ENCODE data around the gene TSTD1. TPM values are rescaled to one million over a fixed set of nuclear protein-coding genes. Genes with fewer than 3 reads are reported as not detected.

The TSTD1 gene
- total and polyA plus RNA-seq, 2 experiments from 2014 or later: 94.9 to 244 TPM

DNA sequence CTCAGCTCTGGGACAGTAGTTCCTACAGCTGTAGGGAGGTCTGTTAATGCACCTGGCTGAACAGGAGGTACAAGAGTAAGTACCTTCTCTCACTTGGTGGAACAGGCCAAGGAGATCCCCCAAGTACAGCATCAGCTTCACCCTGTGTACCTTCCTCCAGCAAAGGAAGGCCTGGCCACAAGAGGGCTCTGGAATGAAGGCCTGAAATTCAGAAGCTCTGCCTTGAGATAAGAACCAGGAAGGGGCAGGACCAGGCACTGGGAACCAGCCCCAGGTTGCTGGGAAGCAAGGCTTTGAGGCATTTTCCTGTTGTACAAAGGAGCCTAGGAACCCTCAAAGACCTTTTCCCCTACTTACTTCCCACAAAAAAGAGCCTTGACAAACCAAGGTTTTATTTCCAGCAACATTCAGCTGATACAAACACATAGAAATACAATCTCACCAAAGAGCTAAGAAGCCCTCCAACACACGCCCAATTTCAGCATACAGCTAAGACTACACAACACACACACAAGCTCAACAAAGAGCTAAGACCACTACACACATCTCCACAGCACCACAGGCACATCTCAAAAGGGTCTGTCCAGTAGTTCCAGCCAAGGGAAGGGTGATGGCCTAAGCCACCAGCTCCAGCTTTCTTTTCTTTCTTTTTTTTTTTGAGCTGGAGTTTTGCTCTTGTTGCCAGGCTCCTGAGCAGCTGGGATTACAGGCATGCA is 41.3 kb downstream of the TSTD1 start:
- Histone ChIP-seq H3K4me1 (ENCODE audit: insufficient read depth) (peaks cover 7% of the 10 kb centered on the region; the same call in 1 of the 2 replicates), H3K4me3 (no peak overlapping the region), H3F3A (replicated peaks; ENCODE audit: low read depth) (peaks cover 34% of the 10 kb centered on the region), H4K20me1 (replicated peaks; ENCODE audit: insufficient read depth) (peaks cover 30% of the 10 kb centered on the region), H3K9me2 (ENCODE audit: insufficient read depth) (no peaks in the 10 kb centered on the region), H3K36me3 (ENCODE audit: insufficient read depth) (peaks cover 36% of the 10 kb centered on the region), H2AFZ (no peak overlapping the region), H3K27me3 (ENCODE audit: insufficient read depth) (no peaks in the 10 kb centered on the region), H3K4me2 (0 out of 2 replicates have a peak overlapping the region, but pooled peaks have one; percentile 48), H3K79me2 (replicated peaks; ENCODE audit: insufficient read depth) (peaks cover 13% of the 10 kb centered on the region), H3K27ac (ENCODE audit: low read depth) (peak overlapping the region; percentile 92)
- no peak overlapping the region for H3K4me3 Mint-ChIP-seq
- peaks cover 17% of the 10 kb centered on the region for H3K4me1 Mint-ChIP-seq
- peaks cover 66% of the 10 kb centered on the region for H3K36me3 Mint-ChIP-seq (ENCODE audit: low read depth)
- peaks cover 17% of the 10 kb centered on the region for H3K27me3 Mint-ChIP-seq (ENCODE audit: insufficient read depth, low read depth, poor library complexity)
- TF ChIP-seq, protein P1, sequence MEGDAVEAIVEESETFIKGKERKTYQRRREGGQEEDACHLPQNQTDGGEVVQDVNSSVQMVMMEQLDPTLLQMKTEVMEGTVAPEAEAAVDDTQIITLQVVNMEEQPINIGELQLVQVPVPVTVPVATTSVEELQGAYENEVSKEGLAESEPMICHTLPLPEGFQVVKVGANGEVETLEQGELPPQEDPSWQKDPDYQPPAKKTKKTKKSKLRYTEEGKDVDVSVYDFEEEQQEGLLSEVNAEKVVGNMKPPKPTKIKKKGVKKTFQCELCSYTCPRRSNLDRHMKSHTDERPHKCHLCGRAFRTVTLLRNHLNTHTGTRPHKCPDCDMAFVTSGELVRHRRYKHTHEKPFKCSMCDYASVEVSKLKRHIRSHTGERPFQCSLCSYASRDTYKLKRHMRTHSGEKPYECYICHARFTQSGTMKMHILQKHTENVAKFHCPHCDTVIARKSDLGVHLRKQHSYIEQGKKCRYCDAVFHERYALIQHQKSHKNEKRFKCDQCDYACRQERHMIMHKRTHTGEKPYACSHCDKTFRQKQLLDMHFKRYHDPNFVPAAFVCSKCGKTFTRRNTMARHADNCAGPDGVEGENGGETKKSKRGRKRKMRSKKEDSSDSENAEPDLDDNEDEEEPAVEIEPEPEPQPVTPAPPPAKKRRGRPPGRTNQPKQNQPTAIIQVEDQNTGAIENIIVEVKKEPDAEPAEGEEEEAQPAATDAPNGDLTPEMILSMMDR (conservative IDR thresholded peaks at IDR 0.05; ENCODE audit: low read depth in 2 of 2): peak; percentile 53 to 83
- TF ChIP-seq, protein P2, sequence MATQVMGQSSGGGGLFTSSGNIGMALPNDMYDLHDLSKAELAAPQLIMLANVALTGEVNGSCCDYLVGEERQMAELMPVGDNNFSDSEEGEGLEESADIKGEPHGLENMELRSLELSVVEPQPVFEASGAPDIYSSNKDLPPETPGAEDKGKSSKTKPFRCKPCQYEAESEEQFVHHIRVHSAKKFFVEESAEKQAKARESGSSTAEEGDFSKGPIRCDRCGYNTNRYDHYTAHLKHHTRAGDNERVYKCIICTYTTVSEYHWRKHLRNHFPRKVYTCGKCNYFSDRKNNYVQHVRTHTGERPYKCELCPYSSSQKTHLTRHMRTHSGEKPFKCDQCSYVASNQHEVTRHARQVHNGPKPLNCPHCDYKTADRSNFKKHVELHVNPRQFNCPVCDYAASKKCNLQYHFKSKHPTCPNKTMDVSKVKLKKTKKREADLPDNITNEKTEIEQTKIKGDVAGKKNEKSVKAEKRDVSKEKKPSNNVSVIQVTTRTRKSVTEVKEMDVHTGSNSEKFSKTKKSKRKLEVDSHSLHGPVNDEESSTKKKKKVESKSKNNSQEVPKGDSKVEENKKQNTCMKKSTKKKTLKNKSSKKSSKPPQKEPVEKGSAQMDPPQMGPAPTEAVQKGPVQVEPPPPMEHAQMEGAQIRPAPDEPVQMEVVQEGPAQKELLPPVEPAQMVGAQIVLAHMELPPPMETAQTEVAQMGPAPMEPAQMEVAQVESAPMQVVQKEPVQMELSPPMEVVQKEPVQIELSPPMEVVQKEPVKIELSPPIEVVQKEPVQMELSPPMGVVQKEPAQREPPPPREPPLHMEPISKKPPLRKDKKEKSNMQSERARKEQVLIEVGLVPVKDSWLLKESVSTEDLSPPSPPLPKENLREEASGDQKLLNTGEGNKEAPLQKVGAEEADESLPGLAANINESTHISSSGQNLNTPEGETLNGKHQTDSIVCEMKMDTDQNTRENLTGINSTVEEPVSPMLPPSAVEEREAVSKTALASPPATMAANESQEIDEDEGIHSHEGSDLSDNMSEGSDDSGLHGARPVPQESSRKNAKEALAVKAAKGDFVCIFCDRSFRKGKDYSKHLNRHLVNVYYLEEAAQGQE (IDR thresholded peaks at IDR 0.05; ENCODE audit: unreplicated experiment): no peak
- H3K9me3 Mint-ChIP-seq: no peaks in the 10 kb centered on the region; the same call in 2 of the 3 replicates
- ATAC-seq: peak; percentile 93
- H3K27ac Mint-ChIP-seq: no peak overlapping the region; the same call in 1 of the 2 replicates
- DNase-seq (ENCODE audit: low spot score): peak; percentile 83

DNA sequence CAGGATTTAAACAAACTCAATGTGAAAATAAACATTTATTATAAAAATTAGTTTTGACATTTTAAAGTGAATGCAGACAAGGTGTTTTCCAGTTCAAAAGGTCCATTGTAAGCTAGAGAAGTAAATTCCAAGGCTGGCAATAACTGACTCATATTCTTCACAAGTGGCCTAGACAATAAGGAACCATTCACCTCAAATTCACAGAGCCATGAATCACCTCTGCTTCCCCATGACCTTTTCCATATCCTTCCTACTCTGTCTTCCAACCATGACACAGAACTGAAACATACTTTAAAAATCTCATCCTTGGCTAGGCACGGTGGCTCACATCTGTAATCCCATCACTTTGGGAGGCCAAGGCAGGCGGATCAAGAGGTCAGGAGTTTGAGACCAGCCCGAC is 42.6 kb downstream of the TSTD1 start:
- Histone ChIP-seq H3K36me3 (ENCODE audit: insufficient read depth) (peaks cover 29% of the 10 kb centered on the region), H3K9me2 (ENCODE audit: insufficient read depth) (no peaks in the 10 kb centered on the region), H4K20me1 (replicated peaks; ENCODE audit: insufficient read depth) (peaks cover 17% of the 10 kb centered on the region), H3K27me3 (ENCODE audit: insufficient read depth) (no peaks in the 10 kb centered on the region), H3K79me2 (replicated peaks; ENCODE audit: insufficient read depth) (peaks cover under 1% of the 10 kb centered on the region), H3F3A (replicated peaks; ENCODE audit: low read depth) (peaks cover 29% of the 10 kb centered on the region), H3K4me1 (ENCODE audit: insufficient read depth) (peaks cover 7% of the 10 kb centered on the region; the same call in 1 of the 2 replicates), H2AFZ (no peak overlapping the region), H3K27ac (ENCODE audit: low read depth) (0 out of 2 replicates have a peak overlapping the region, but pooled peaks have one; percentile 36), H3K4me3 (no peak overlapping the region), H3K4me2 (no peak overlapping the region)
- no peak overlapping the region for H3K4me3 Mint-ChIP-seq
- no peak for DNase-seq (ENCODE audit: low spot score)
- peaks cover 22% of the 10 kb centered on the region for H3K27me3 Mint-ChIP-seq (ENCODE audit: insufficient read depth, low read depth, poor library complexity)
- peaks cover 17% of the 10 kb centered on the region for H3K4me1 Mint-ChIP-seq
- ATAC-seq: no peak
- H3K36me3 Mint-ChIP-seq (ENCODE audit: low read depth): peaks cover 59% of the 10 kb centered on the region
- peaks cover 2% of the 10 kb centered on the region; the same call in 2 of the 3 replicates for H3K9me3 Mint-ChIP-seq
- H3K27ac Mint-ChIP-seq: peak overlapping the region; percentile 32; the same call in 1 of the 2 replicates
- no peak for TF ChIP-seq EZH2 (IDR thresholded peaks at IDR 0.05; ENCODE audit: low read depth, unreplicated experiment)
- TF ChIP-seq EZH2phosphoT487 (IDR thresholded peaks at IDR 0.05; ENCODE audit: unreplicated experiment): no peak
- TF ChIP-seq, protein P2 (IDR thresholded peaks at IDR 0.05; ENCODE audit: unreplicated experiment): no peak
- TF ChIP-seq JUNB (IDR thresholded peaks at IDR 0.05; ENCODE audit: unreplicated experiment): no peak
- TF ChIP-seq, protein P3, sequence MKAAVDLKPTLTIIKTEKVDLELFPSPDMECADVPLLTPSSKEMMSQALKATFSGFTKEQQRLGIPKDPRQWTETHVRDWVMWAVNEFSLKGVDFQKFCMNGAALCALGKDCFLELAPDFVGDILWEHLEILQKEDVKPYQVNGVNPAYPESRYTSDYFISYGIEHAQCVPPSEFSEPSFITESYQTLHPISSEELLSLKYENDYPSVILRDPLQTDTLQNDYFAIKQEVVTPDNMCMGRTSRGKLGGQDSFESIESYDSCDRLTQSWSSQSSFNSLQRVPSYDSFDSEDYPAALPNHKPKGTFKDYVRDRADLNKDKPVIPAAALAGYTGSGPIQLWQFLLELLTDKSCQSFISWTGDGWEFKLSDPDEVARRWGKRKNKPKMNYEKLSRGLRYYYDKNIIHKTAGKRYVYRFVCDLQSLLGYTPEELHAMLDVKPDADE (IDR thresholded peaks at IDR 0.05): no peak
- no peak for TF ChIP-seq POLR2AphosphoS5 (IDR thresholded peaks at IDR 0.05; ENCODE audit: low read depth)
